GM21381 (cell line): ENCODE data around the gene SMARCA4.
"Not testable (repeated sequence)": the region's sequence is repeated elsewhere in the genome, so short reads cannot be mapped to it uniquely, and the experiment has no call there.

Source experiments
- ATAC-seq: cut with Tn5 transposase; IDR thresholded peaks from one replicate; pipeline ENCODE4 v1.9.1; 2021; ENCODE audit warnings: mild to moderate bottlenecking, moderate library complexity; ENCODE audit not compliant: unreplicated experiment

Gene SMARCA4

GRCh38 chr19:11059511-11060358 lies 98.9 kb downstream of the SMARCA4 start:
- ATAC-seq = no peak

- ATAC-seq = no peak
Observed at GRCh38 chr19:11061952-11062351, 101.1 kb downstream of the SMARCA4 start.

- ATAC-seq = no peak
Observed at GRCh38 chr19:11063434-11063833, 102.6 kb downstream of the SMARCA4 start.

GRCh38 chr19:11064831-11065303 lies 104.0 kb downstream of the SMARCA4 start:
- ATAC-seq = no peak

GRCh38 chr19:11066326-11066725 lies 105.5 kb downstream of the SMARCA4 start:
- ATAC-seq = no peak

GRCh38 chr19:11067356-11068113 lies 106.7 kb downstream of the SMARCA4 start:
- no peak for ATAC-seq

- no peak for ATAC-seq
Observed at GRCh38 chr19:11069561-11069960, 108.7 kb downstream of the SMARCA4 start.

GRCh38 chr19:11070123-11070522 lies 109.3 kb downstream of the SMARCA4 start:
- ATAC-seq = no peak

GRCh38 chr19:11073568-11073967 lies 112.7 kb downstream of the SMARCA4 start:
- ATAC-seq = no peak

- ATAC-seq = not testable (repeated sequence)
Observed at GRCh38 chr19:11076792-11077191, 116.0 kb downstream of the SMARCA4 start.

GRCh38 chr19:11078893-11079292 lies 118.1 kb downstream of the SMARCA4 start:
- ATAC-seq = no peak

- no peak for ATAC-seq
Observed at GRCh38 chr19:11079999-11080398, 119.2 kb downstream of the SMARCA4 start.

- no peak for ATAC-seq
Observed at GRCh38 chr19:11087870-11088505, 127.2 kb downstream of the SMARCA4 start.

- no peak for ATAC-seq
Observed at GRCh38 chr19:11088506-11089253, 127.8 kb downstream of the SMARCA4 start.

GRCh38 chr19:11089254-11090013 lies 128.6 kb downstream of the SMARCA4 start, which contains the start of gene LDLR:
Gene LDLR (plus strand): TSS chr19:11089463. CDS start chr19:11089549, 86 bp downstream.
- ATAC-seq = no peak

- not testable (repeated sequence) for ATAC-seq
Observed at GRCh38 chr19:11090014-11090263, 129.1 kb downstream of the SMARCA4 start.

- peak; percentile 71 for ATAC-seq
Observed at GRCh38 chr19:11090264-11090996, 129.6 kb downstream of the SMARCA4 start.

GRCh38 chr19:11090997-11091702 lies 130.3 kb downstream of the SMARCA4 start:
- ATAC-seq = no peak

- ATAC-seq = no peak
Observed at GRCh38 chr19:11091703-11092153, 130.9 kb downstream of the SMARCA4 start.
